Tibial nerve (tissue), 4 donors: ENCODE data around the gene GPHA2. TPM values are rescaled to one million over a fixed set of nuclear protein-coding genes. Genes with fewer than 3 reads are reported as not detected.

Experiments used
- DNase-seq, 2 donors: peaks; one replicate each; pipeline ENCODE4 v3.0.0-alpha.2; 2019; ENCODE audit warnings: low spot score in 2 of 2
- H3K27ac ChIP-seq, 4 donors: fragments of 200-600 bp; sonication (generic) in 3 of 4; one replicate each; pipeline ENCODE4 v1.5.1; 2017 to 2019; ENCODE audit warnings: mild to moderate bottlenecking in 1 of 4
- H3K27me3 ChIP-seq, 2 donors: fragments of 200-600 bp; sonication (generic) in 1 of 2; one replicate each; pipeline versions ENCODE4 v1.5.1 to v1.6.0; 2017 to 2019
- H3K36me3 ChIP-seq, 3 donors: fragments of 200-600 bp; sonication (generic); one replicate each; pipeline ENCODE4 v1.5.1; 2018 to 2019
- H3K4me1 ChIP-seq, 4 donors: fragments of 200-600 bp; sonication (generic) in 3 of 4; one replicate each; pipeline ENCODE4 v1.5.1; 2017 to 2019
- H3K4me3 ChIP-seq, 4 donors: fragments of 200-600 bp; sonication (generic) in 3 of 4; one replicate each; pipeline ENCODE4 v1.5.1; 2017 to 2019; ENCODE audit warnings: mild to moderate bottlenecking in 1 of 4, moderate library complexity in 1 of 4
- H3K9me3 ChIP-seq, 4 donors: fragments of 200-600 bp; sonication (generic) in 3 of 4; one replicate each; pipeline ENCODE4 v1.5.1; 2017 to 2019
- EP300 ChIP-seq, 2 donors: sonication (generic); formaldehyde crosslinking; IDR thresholded peaks; one replicate each; pipeline ENCODE4 v1.6.1; 2017; ENCODE audit warnings: antibody characterized with exemption in 2 of 2, mild to moderate bottlenecking in 1 of 2
- POLR2A ChIP-seq, 2 donors: fragments of 450-650 bp; IDR thresholded peaks; one replicate each; pipeline ENCODE4 v1.6.1; 2017; ENCODE audit warnings: antibody characterized with exemption in 2 of 2, mild to moderate bottlenecking in 2 of 2, moderate library complexity in 2 of 2
- WGBS, 2 donors: methylation state at CpG; one replicate each; pipeline ENCODE4 v1.1.5; 2018; 5-methylcytosine and 5-hydroxymethylcytosine counted together
- total RNA-seq, 4 donors: library from RNA; depleted of rRNA; stranded (reverse); fragments of >200 nt; gene quantifications; one replicate each; pipeline ENCODE4 v1.1.0, GENCODE V29; 2016
- TF ChIP-seq, protein P1 (sequence below), 5 experiments: fragments of 200-600 bp in 3 of 5; fragments of 450-650 bp in 2 of 5; sonication (generic) in 3 of 5; IDR thresholded peaks; one replicate each; pipeline ENCODE4 v1.5.1; 2016 to 2019; ENCODE audit warnings: antibody characterized with exemption in 5 of 5, mild to moderate bottlenecking in 3 of 5, moderate library complexity in 2 of 5

GPHA2 gene
- total RNA-seq, 4 donors from 2014 or later, result not detected

DNA sequence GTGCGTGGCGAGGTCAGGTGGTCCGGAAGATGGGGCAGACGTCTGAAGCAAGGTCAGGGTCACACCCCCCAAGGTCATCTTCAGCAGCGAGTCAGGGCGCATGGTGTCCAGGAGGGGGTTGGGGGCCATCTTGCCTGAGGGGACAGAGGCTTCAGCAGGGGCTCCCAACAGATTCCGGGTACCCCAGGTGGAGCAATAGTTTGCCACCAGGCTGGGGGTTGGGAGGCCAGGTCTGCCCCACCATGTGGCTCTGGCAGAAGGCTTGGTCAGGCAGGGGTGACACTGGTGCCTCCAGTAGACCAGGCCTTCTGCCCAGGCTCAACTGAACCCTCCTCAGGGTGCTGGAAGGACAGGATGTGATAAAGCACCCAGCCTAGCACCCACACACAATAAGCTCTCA, 24.6 kb downstream of the GPHA2 start:
- Histone ChIP-seq H3K27ac (no peak overlapping the region), H3K27me3 (no peaks in the 10 kb centered on the region), H3K9me3 (no peaks in the 10 kb centered on the region), H3K4me1 (peaks cover 0 to 13% (median 6%) of the 10 kb centered on the region in 4 donors), H3K4me3 (no peak overlapping the region), H3K36me3 (peaks cover 7 to 84% (median 50%) of the 10 kb centered on the region in 3 donors)
- 73 to 78% methylated on average over 7 of the region's 7 CpGs for WGBS, 2 donors
- TF ChIP-seq POLR2A (IDR thresholded peaks at IDR 0.05), result no peak
- TF ChIP-seq EP300 (IDR thresholded peaks at IDR 0.05), result no peak
- TF ChIP-seq, protein P1, sequence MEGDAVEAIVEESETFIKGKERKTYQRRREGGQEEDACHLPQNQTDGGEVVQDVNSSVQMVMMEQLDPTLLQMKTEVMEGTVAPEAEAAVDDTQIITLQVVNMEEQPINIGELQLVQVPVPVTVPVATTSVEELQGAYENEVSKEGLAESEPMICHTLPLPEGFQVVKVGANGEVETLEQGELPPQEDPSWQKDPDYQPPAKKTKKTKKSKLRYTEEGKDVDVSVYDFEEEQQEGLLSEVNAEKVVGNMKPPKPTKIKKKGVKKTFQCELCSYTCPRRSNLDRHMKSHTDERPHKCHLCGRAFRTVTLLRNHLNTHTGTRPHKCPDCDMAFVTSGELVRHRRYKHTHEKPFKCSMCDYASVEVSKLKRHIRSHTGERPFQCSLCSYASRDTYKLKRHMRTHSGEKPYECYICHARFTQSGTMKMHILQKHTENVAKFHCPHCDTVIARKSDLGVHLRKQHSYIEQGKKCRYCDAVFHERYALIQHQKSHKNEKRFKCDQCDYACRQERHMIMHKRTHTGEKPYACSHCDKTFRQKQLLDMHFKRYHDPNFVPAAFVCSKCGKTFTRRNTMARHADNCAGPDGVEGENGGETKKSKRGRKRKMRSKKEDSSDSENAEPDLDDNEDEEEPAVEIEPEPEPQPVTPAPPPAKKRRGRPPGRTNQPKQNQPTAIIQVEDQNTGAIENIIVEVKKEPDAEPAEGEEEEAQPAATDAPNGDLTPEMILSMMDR (IDR thresholded peaks at IDR 0.05), result no peak
- DNase-seq, result no peak

DNA sequence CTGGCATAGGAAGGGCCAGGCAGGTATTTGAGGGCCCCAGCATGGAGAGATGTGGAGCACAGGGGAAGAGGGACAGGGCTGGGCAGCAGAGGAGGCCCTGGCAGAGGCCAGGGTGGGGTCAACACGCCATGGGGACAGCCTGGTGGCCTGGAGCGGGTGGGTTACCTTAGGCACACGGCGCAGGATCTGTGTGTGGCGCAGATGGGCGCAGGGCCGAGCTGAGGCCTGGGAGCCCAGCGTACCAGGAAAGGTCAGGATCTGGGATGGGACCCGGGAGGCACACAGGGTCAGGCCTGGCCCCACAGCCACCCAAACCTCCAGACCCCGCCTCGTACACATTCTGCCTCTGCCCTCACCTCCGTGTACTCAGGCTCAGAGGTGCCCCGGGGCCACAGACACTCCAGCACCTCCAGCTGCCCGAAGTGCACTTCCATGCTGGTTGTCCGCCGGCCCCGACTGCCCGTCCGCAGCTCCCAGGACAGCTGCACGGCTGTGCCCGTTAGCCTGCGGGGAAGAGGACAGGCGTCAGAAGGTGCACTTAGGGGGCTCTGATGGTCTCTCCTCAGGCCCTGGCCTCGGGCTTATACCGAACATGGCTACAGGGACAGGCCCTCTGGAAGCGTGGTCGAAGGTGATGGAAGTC, 25.1 kb downstream of the GPHA2 start:
- H3K4me3 ChIP-seq, result no peak overlapping the region
- no peaks in the 10 kb centered on the region for H3K27me3 ChIP-seq
- H3K36me3 ChIP-seq, result peaks cover 9 to 90% (median 50%) of the 10 kb centered on the region in 3 donors
- no peak for DNase-seq
- no peaks in the 10 kb centered on the region for H3K9me3 ChIP-seq
- H3K4me1 ChIP-seq, result peaks cover 0 to 7% (median 2%) of the 10 kb centered on the region in 4 donors
- TF ChIP-seq EP300 (IDR thresholded peaks at IDR 0.05) (no peak), POLR2A (IDR thresholded peaks at IDR 0.05) (no peak)
- TF ChIP-seq, protein P1 (IDR thresholded peaks at IDR 0.05), result no peak
- WGBS, 2 donors, result 89 to 91% methylated on average over 18 to 20 of the region's 27 CpGs
- no peak overlapping the region for H3K27ac ChIP-seq

DNA sequence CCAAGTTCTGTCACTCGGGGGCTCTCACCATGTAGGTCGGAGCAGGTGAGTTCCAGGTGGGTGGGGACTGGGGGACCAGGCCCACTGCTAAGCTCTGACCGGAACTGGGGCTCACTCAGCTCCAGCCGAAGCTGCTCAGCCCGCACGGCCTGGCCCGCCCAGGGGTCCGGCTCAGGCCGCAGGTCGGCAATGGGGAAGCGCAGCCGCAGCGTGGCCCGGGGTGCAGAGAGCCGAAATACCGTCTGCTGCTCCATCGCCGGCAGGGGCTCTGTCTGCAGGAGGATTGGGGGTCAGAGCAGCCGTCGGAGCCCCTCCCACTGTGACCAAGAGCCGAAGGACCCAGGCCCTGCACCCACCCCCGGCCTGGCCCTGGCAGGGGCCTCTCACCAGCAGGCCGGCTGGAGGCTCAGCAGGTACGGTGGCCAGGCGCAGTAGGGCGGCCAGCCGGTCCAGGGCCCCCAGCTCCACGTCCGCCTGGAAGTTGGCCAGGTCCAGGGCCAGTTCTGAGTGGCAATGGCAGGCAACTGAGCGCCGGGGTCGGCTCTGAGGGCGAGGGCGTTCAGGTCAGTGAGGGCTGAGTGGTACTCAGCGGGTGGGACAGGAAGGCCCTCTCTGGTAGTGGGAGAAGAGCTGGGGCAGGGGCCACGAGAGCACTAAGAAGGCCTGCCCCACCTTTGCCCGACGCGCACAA, 25.9 kb downstream of the GPHA2 start:
- WGBS, 2 donors, result 86 to 87% methylated on average over 21 to 34 of the region's 39 CpGs

DNA sequence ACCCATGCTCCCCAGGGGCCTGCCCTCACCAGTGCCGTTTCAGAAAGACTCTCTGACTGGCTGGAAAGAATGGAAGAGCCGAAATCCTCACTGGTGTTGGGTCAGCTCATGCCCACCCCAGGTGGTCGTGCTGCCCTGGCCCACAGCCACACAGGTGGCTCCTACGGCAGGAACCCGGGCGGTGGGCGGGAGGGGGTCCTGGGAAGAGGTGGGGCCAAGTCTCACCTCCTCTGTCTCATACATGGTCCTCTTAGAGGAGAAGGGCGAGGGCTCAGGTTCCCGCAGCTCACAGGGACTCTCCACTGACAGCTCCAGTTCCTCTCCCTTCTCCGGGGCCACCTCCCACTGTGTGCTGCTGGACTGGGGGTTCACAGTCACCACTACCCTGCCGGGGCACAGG, 26.9 kb downstream of the GPHA2 start:
- H3K4me3 ChIP-seq, result no peak overlapping the region
- H3K36me3 ChIP-seq, result peaks cover 9 to 100% (median 47%) of the 10 kb centered on the region in 3 donors
- no peaks in the 10 kb centered on the region for H3K27me3 ChIP-seq
- no peaks in the 10 kb centered on the region for H3K4me1 ChIP-seq
- no peak for TF ChIP-seq EP300 (IDR thresholded peaks at IDR 0.05)
- TF ChIP-seq, protein P1 (IDR thresholded peaks at IDR 0.05), result no peak
- no peak for TF ChIP-seq POLR2A (IDR thresholded peaks at IDR 0.05)
- 84 to 93% methylated on average over 10 to 11 of the region's 11 CpGs for whole genome bisulfite sequencing, 2 donors
- no peak overlapping the region for H3K27ac ChIP-seq
- DNase-seq, result no peak
- no peaks in the 10 kb centered on the region for H3K9me3 ChIP-seq

More for the DNA sequence above, 25.9 kb downstream of the GPHA2 start:
- peaks cover 9 to 98% (median 50%) of the 10 kb centered on the region in 3 donors for H3K36me3 ChIP-seq
- TF ChIP-seq, protein P1 (IDR thresholded peaks at IDR 0.05), result no peak
- TF ChIP-seq POLR2A (IDR thresholded peaks at IDR 0.05), result no peak
- TF ChIP-seq EP300 (IDR thresholded peaks at IDR 0.05), result no peak
- H3K27me3 ChIP-seq, result no peaks in the 10 kb centered on the region
- H3K4me3 ChIP-seq, result no peak overlapping the region
- H3K27ac ChIP-seq, result no peak overlapping the region
- H3K4me1 ChIP-seq, result no peaks in the 10 kb centered on the region
- H3K9me3 ChIP-seq, result no peaks in the 10 kb centered on the region
- no peak for DNase-seq

DNA sequence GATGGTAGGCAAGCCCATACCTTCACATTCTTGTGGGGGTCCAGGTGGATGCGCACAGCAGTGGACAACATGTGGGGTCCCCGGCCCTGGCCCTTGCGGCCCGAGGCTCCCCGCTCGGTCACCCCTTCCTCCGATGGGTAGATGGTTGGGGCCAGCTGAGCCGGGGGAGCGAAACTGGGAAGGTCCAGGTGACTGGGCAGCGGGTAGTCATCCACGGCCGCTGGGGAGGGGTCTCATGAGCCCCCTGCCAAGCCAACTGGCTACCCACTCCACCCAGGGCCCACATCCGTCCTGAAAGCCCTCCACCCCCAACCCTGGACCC, 29.4 kb downstream of the GPHA2 start:
- Histone ChIP-seq H3K4me1 (no peaks in the 10 kb centered on the region), H3K36me3 (peaks cover 9 to 100% (median 36%) of the 10 kb centered on the region in 3 donors), H3K27me3 (no peaks in the 10 kb centered on the region), H3K4me3 (no peak overlapping the region), H3K9me3 (no peaks in the 10 kb centered on the region), H3K27ac (no peak overlapping the region)
- 88 to 98% methylated on average over 7 to 12 of the region's 13 CpGs for WGBS, 2 donors
- TF ChIP-seq EP300 (IDR thresholded peaks at IDR 0.05), result no peak
- TF ChIP-seq POLR2A (IDR thresholded peaks at IDR 0.05), result no peak
- DNase-seq, result no peak
